GM18867 (cell line): Measurements from ENCODE around the gene TBC1D12.
"Not testable (repeated sequence)": the region's sequence is repeated elsewhere in the genome, so short reads cannot be mapped to it uniquely, and the experiment has no call there.

ENCODE experiments used
- ATAC-seq: cut with Tn5 transposase; IDR thresholded peaks from one replicate; pipeline ENCODE4 v1.9.1; 2021; ENCODE audit warnings: mild to moderate bottlenecking, moderate library complexity; ENCODE audit not compliant: unreplicated experiment

TBC1D12 gene

GRCh38 chr10:94450782-94451181, 48.4 kb downstream of the TBC1D12 start:
- no peak for ATAC-seq

DNA sequence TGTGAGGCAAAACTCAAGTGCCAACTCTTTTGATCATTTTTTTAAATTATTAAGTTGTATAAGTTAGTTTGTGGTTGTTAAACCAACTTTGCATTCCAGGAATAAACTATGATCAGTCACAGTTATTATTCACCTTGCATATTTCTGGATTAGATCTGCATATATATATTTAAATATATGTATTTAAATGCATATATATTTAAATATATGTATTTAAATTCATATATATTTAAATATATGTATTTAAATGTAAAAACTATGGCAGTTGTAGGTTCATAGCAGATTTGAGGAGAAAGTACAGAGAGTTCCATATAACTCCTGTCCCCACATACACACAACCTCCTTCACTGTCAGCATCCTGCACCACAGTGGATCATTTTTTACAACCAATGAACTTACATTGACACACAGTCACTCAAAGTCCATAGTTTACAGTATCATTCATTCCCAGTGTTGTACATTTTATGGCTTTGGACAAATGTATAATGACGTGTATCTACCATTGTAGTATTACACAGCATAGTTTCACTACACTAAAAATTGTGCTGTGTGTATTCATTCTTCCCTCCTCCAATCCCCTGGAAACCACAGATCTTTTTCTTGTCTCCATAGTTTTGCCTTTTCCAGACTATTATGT, 49.7 kb downstream of the TBC1D12 start:
- ATAC-seq: no peak

GRCh38 chr10:94456942-94457341, 54.6 kb downstream of the TBC1D12 start:
- ATAC-seq: no peak

DNA sequence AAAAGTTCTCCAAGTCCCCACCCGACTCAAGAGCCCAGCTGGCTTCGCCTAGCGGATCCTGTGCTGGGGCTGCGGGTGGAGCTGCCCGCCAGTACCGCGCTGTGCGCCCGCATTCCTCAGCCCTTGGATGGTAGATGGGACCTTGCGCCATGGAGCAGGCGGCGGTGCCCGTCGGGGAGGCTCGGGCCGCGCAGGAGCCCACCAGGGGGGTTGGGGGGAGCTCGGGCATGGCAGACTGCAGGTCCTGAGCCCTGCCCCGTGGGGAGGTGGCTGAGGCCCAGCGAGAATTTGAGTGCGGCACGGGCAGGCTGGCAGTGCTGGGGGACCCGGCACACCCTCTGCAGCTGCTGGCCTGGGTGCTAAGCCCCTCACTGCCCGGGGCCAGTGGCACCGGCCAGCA, 57.0 kb downstream of the TBC1D12 start:
- no peak for ATAC-seq

GRCh38 chr10:94461503-94461902, 59.2 kb downstream of the TBC1D12 start:
- ATAC-seq: no peak

GRCh38 chr10:94462130-94462529, 59.8 kb downstream of the TBC1D12 start:
- no peak for ATAC-seq

- no peak for ATAC-seq
These were observed 63.3 kb downstream of the TBC1D12 start for GRCh38 chr10:94465684-94466083.

DNA sequence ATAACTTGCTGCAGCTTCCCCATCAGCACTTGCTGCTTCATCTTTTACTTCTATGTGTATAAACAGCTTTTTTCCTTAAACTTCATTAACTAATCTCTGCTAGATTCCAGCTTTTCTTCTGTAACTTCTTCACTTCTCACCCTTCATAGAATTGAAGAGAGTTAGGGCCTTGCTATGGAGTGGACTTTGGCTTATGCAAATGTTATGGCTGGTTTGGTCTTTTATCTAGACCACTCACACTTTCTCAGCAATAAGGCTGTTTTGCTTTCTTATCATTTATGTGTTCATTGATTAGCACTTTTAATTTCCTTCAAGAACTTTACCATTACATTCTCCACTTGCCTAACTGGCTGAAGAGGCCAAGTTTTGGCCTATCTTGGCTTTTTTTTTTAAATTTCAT, 79.1 kb downstream of the TBC1D12 start:
- ATAC-seq: no peak

DNA sequence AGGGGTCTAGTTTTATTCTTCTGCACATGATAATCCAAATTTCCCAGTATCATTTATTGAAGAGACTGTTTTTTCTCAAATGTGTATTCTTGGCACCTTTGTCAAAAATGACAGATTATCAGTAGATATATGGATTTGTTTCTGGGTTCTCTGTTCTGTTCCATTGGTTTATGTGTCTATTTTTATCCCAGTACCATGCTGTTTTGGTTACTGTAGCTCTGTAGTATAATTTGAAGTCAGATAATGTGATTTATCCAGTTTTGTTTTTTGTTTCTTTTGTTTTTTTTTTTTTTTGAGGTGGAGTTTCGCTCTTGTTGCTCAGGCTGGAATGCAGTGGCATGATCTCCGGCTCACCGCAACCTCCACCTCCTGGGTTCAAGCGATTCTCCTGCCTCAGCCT, 81.6 kb downstream of the TBC1D12 start:
- no peak for ATAC-seq

DNA sequence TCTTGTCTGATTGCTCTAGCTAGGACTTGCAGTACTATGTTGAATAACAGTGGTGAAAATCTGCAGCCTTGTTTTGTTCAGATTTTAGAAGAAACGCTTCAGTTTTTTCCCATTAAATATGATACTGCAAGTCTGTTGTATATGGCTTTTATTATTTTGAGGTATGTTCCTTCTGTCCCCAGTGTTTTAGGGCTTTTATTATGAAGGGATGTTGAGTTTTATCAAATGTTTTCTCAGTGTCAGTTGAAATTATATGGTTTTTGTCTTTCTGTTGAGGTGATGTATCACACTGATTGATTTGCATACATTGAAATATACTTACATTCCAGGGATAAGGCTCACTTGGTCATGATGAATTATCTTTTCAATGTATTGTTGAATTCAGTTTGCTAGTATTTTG, 82.8 kb downstream of the TBC1D12 start:
- ATAC-seq: no peak

GRCh38 chr10:94487575-94487974, 85.2 kb downstream of the TBC1D12 start:
- ATAC-seq: no peak

GRCh38 chr10:94489107-94489506, 86.8 kb downstream of the TBC1D12 start:
- no peak for ATAC-seq

DNA sequence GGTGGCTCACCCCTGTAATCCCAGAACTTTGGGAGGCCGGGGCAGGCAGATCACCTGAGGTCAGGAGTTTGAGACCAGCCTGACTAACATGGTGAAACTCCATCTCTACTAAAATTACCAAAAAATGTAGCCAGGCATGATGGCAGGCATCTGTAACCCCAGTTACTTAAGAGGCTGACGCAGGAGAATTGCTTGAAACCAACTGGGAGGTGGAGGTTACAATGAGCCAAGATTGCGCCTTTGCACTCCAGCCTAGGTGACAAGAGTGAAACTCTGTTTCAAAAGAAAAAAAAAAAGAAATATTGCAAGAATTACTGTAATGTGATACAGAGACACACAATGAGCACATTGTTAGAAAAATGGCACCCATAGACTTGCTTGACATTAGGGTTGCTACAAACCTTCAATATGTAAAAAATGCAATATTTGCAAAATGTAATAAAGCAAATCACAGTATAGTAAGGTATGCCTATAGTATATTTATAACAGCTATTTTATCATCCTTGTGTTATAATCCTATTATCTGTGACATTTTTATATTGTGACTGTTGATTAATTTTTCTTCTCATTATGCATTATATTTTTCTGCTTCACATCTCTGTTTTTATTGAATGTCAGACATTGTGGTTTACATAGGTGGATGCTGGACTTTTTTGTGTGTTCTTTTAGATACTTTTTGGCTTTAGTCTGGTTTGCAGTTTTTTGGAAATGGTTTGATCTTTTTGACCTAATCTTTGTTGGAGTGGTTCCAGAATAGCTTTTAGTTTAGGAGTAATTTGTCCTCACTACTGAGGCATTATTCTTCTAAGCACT, 87.8 kb downstream of the TBC1D12 start:
- ATAC-seq: no peak

GRCh38 chr10:94490789-94491039, 88.4 kb downstream of the TBC1D12 start:
- no peak for ATAC-seq

GRCh38 chr10:94493463-94493862, 91.1 kb downstream of the TBC1D12 start:
- no peak for ATAC-seq

DNA sequence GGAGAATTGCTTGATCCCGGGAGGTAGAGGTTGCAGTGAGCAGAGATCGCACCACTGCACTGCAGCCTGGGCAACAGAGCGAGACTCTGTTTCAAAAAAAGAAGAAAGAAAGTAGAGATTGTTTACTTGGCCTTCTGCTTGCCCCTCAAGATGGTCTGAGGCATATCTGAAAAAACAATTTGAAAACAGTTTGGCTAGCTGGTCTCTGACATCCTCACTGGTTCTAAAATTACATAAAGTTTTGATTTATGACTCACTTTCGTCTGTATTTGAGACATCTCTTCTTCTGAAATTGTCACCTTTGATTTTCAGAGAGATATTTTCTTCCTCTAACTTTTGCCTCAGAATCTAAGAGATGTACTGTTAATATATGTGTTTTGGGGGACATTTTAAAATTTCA, 93.7 kb downstream of the TBC1D12 start:
- ATAC-seq: peak; percentile 83

DNA sequence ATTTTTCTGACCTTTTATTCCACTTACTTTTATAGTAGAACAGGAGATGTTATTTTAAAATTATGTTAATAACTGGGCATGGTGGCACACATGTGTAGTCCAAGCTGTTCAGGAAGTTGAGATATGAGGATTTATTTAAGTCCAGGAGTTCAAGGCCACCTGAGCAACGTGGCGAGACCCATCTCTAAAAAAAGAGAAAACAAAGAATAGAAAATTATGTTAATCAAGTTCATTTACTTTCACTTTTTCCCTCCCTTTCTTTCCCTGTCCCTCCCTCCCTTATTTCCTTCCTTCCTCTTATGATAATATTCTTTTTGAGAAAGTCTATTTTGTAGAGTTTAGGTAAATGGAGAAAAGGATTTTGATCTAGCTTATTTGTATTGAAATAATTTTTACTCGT, 94.3 kb downstream of the TBC1D12 start:
- no peak for ATAC-seq

GRCh38 chr10:94500063-94500462, 97.7 kb downstream of the TBC1D12 start:
- ATAC-seq: no peak

DNA sequence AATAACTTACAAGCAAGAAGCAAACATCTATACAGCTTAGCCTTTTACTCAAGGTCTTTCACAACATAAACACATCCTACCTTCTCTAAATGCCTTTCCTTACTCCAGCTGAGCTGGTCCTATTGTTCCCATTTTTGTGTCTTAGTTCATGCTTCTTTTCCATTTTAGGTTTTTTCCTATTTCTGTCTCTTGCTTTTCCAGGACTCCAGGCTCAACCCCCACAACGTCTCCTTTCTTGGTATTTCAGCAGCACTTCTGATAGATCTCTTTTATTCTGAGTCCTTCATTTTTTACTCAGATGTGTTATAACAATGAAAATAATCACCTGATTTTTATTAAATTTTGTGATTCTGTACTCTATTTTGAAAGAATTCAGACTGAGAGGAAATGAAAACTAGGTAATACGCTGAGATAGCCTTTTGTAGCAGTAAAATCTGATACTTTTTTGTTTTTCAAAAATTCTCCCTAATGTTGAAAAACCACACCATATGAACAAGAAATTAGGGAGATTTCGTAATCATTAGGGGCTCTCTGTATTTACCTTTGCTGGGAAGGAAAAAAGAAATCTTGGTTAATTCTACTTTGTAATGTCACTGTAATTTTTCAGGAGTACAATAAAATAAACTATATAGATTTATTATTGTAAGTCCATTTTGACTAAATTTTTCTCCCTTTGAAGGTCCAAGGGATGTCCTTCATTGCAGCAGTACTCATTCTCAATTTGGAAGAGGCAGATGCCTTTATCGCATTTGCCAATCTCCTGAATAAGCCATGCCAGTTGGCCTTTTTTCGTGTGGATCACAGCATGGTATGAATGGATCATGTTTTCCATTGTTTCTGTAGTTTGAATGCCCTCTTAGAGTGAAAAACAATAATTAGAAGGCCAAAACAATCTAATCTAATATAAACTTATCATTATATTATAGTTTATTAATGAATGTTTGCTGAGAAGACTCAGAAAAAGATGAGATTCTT, 119.2 kb downstream of the TBC1D12 start:
- no peak for ATAC-seq

- ATAC-seq: no peak
These were observed 121.8 kb downstream of the TBC1D12 start for GRCh38 chr10:94524146-94524545.

- no peak for ATAC-seq
These were observed 122.4 kb downstream of the TBC1D12 start for GRCh38 chr10:94524711-94525110.

DNA sequence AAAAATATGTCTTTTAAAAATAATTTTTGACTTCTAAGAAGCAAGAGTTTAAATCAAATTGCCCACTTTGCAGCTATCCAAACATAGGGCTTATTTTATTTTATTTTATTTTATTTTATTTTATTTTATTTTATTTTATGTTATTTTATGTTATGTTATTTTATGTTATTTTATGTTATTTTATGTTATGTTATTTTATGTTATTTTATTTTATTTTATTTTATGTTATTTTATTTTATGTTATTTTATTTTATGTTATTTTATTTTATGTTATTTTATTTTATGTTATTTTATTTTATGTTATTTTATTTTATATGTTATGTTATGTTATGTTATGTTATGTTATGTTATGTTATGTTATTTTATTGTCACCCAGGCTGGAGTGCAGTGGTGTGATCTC, 129.2 kb downstream of the TBC1D12 start:
- not testable (repeated sequence) for ATAC-seq
